ENCODE measurements around the gene ITGAL.

GRCh38 chr16:30464078-30464477, 8.5 kb upstream of the ITGAL start:
- TF ChIP-seq CTCF (IDR thresholded peaks at IDR 0.05) (no peak), POLR2A (IDR thresholded peaks at IDR 0.05) (no peak)
